ENCODE results near the gene TMEM119.

Gene TMEM119

GRCh38 chr12:108603743-108604142 lies 5.9 kb upstream of the TMEM119 start:
- DNase-seq (no peak), ATAC-seq (no peak)
- Mint-ChIP-seq H3K36me3 (ENCODE audit: low read depth) (peaks cover 2% of the 10 kb centered on the region), H3K27me3 (peaks cover 6% of the 10 kb centered on the region), H3K4me3 (no peak overlapping the region), H3K4me1 (peaks cover 3% of the 10 kb centered on the region), H3K9me3 (peaks cover 4% of the 10 kb centered on the region), H3K27ac (no peak overlapping the region)

- H3K9me3 Mint-ChIP-seq: peaks cover 4% of the 10 kb centered on the region
- peaks cover 6% of the 10 kb centered on the region for H3K27me3 Mint-ChIP-seq
- H3K36me3 Mint-ChIP-seq (ENCODE audit: low read depth): peaks cover 2% of the 10 kb centered on the region
- H3K4me1 Mint-ChIP-seq: peaks cover 3% of the 10 kb centered on the region
- no peak overlapping the region for H3K27ac Mint-ChIP-seq
- DNase-seq (no peak), ATAC-seq (no peak)
- no peak overlapping the region for H3K4me3 Mint-ChIP-seq
Observed at GRCh38 chr12:108602976-108603704, 5.3 kb upstream of the TMEM119 start.

- peaks cover 2% of the 10 kb centered on the region for H3K36me3 Mint-ChIP-seq (ENCODE audit: low read depth)
- peaks cover 4% of the 10 kb centered on the region for H3K9me3 Mint-ChIP-seq
- no peak overlapping the region for H3K4me3 Mint-ChIP-seq
- peaks cover 3% of the 10 kb centered on the region for H3K4me1 Mint-ChIP-seq
- H3K27me3 Mint-ChIP-seq: peaks cover 3% of the 10 kb centered on the region
- ATAC-seq (no peak), DNase-seq (no peak)
- H3K27ac Mint-ChIP-seq: no peak overlapping the region
Observed at GRCh38 chr12:108602209-108602705, 4.4 kb upstream of the TMEM119 start.

- H3K27ac Mint-ChIP-seq: no peak overlapping the region
- ATAC-seq (no peak), DNase-seq (no peak)
- peaks cover 3% of the 10 kb centered on the region for H3K4me1 Mint-ChIP-seq
- peaks cover 4% of the 10 kb centered on the region for H3K9me3 Mint-ChIP-seq
- H3K27me3 Mint-ChIP-seq: peaks cover 3% of the 10 kb centered on the region
- H3K36me3 Mint-ChIP-seq (ENCODE audit: low read depth): no peaks in the 10 kb centered on the region
- no peak overlapping the region for H3K4me3 Mint-ChIP-seq
Observed at GRCh38 chr12:108600702-108601007, 2.8 kb upstream of the TMEM119 start.

GRCh38 chr12:108599948-108600701 lies 2.2 kb upstream of the TMEM119 start:
- H3K36me3 Mint-ChIP-seq (ENCODE audit: low read depth): no peaks in the 10 kb centered on the region

GRCh38 chr12:108599541-108599940 lies 1.7 kb upstream of the TMEM119 start:
- H3K9me3 Mint-ChIP-seq: no peaks in the 10 kb centered on the region
- no peaks in the 10 kb centered on the region for H3K36me3 Mint-ChIP-seq (ENCODE audit: low read depth)
- H3K4me3 Mint-ChIP-seq: no peak overlapping the region
- H3K27me3 Mint-ChIP-seq: no peaks in the 10 kb centered on the region
- H3K27ac Mint-ChIP-seq: no peak overlapping the region
- no peak for DNase-seq
- no peak for ATAC-seq
- no peaks in the 10 kb centered on the region for H3K4me1 Mint-ChIP-seq

More at GRCh38 chr12:108599948-108600701, 2.2 kb upstream of the TMEM119 start:
- Mint-ChIP-seq H3K4me1 (no peaks in the 10 kb centered on the region), H3K9me3 (no peaks in the 10 kb centered on the region), H3K4me3 (no peak overlapping the region), H3K27me3 (no peaks in the 10 kb centered on the region), H3K27ac (no peak overlapping the region)
- ATAC-seq: no peak
- no peak for DNase-seq

- H3K27me3 Mint-ChIP-seq: no peaks in the 10 kb centered on the region
- ATAC-seq (no peak), DNase-seq (no peak)
- H3K36me3 Mint-ChIP-seq (ENCODE audit: low read depth): no peaks in the 10 kb centered on the region
- no peak overlapping the region for H3K4me3 Mint-ChIP-seq
- no peaks in the 10 kb centered on the region for H3K4me1 Mint-ChIP-seq
- H3K27ac Mint-ChIP-seq: no peak overlapping the region
- no peaks in the 10 kb centered on the region for H3K9me3 Mint-ChIP-seq
Observed at GRCh38 chr12:108598553-108599250, 818 bp upstream of the TMEM119 start.

GRCh38 chr12:108596854-108597558 lies 878 bp downstream of the TMEM119 start:
- DNase-seq (no peak), ATAC-seq (no peak)
- Mint-ChIP-seq H3K4me1 (no peaks in the 10 kb centered on the region), H3K36me3 (ENCODE audit: low read depth) (no peaks in the 10 kb centered on the region), H3K27ac (no peak overlapping the region), H3K9me3 (no peaks in the 10 kb centered on the region), H3K4me3 (no peak overlapping the region), H3K27me3 (no peaks in the 10 kb centered on the region)

GRCh38 chr12:108595711-108596647 lies 1.9 kb downstream of the TMEM119 start:
- ATAC-seq (no peak), DNase-seq (no peak)
- no peaks in the 10 kb centered on the region for H3K27me3 Mint-ChIP-seq
- no peak overlapping the region for H3K27ac Mint-ChIP-seq
- no peaks in the 10 kb centered on the region for H3K36me3 Mint-ChIP-seq (ENCODE audit: low read depth)
- H3K9me3 Mint-ChIP-seq: no peaks in the 10 kb centered on the region
- H3K4me1 Mint-ChIP-seq: no peaks in the 10 kb centered on the region
- H3K4me3 Mint-ChIP-seq: no peak overlapping the region

GRCh38 chr12:108594960-108595710 lies 2.7 kb downstream of the TMEM119 start:
- no peaks in the 10 kb centered on the region for H3K9me3 Mint-ChIP-seq
- ATAC-seq (no peak), DNase-seq (no peak)
- no peaks in the 10 kb centered on the region for H3K36me3 Mint-ChIP-seq (ENCODE audit: low read depth)
- H3K4me1 Mint-ChIP-seq: no peaks in the 10 kb centered on the region
- no peak overlapping the region for H3K27ac Mint-ChIP-seq
- no peak overlapping the region for H3K4me3 Mint-ChIP-seq
- H3K27me3 Mint-ChIP-seq: no peaks in the 10 kb centered on the region

- DNase-seq (no peak), ATAC-seq (no peak)
- no peaks in the 10 kb centered on the region for H3K4me1 Mint-ChIP-seq
- no peak overlapping the region for H3K27ac Mint-ChIP-seq
- no peaks in the 10 kb centered on the region for H3K9me3 Mint-ChIP-seq
- H3K27me3 Mint-ChIP-seq: no peaks in the 10 kb centered on the region
- no peaks in the 10 kb centered on the region for H3K36me3 Mint-ChIP-seq (ENCODE audit: low read depth)
- no peak overlapping the region for H3K4me3 Mint-ChIP-seq
Observed at GRCh38 chr12:108594323-108594903, 3.5 kb downstream of the TMEM119 start.

- Mint-ChIP-seq H3K27ac (no peak overlapping the region), H3K9me3 (no peaks in the 10 kb centered on the region), H3K4me3 (no peak overlapping the region), H3K36me3 (ENCODE audit: low read depth) (no peaks in the 10 kb centered on the region), H3K27me3 (no peaks in the 10 kb centered on the region), H3K4me1 (no peaks in the 10 kb centered on the region)
- DNase-seq (no peak), ATAC-seq (no peak)
Observed at GRCh38 chr12:108592033-108592909, 5.6 kb downstream of the TMEM119 start.
